ENCODE measurements around the gene MESP2. TPM values are rescaled to one million over a fixed set of nuclear protein-coding genes. Genes with fewer than 3 reads are reported as not detected.

Gene MESP2
- total RNA-seq, 1 experiment from 2014 or later = 0.70 TPM

- no peak for TF ChIP-seq CTCF (IDR thresholded peaks at IDR 0.05; ENCODE audit: insufficient read depth in 1 of 2, low read depth in 1 of 2, low read length in 1 of 2, severe bottlenecking in 1 of 2, unreplicated experiment in 1 of 2)
- CTCF ChIA-PET = no interaction called here
- intact Hi-C loops (cut with micrococcal nuclease; ENCODE audit: unreplicated experiment) = loop anchor here (10.0 kb wide), 1 partner anchor 59 kb away; no protein-coding TSS in a partner anchor
- no TSS peak for BruUV-seq (replicated peaks)
- H3K27me3 Mint-ChIP-seq (ENCODE audit: insufficient read depth, unreplicated experiment) = no peaks in the 10 kb centered on the region
- Histone ChIP-seq H3K27me3 (replicated peaks; ENCODE audit: control insufficient read depth, insufficient read depth, low read length) (no peaks in the 10 kb centered on the region), H3K9me3 (no peaks in the 10 kb centered on the region), H3K4me3 (ENCODE audit: low read depth, low read length) (no peak overlapping the region), H3K4me1 (peaks cover 16% of the 10 kb centered on the region), H3K36me3 (ENCODE audit: control insufficient read depth, insufficient read depth, low read length) (no peaks in the 10 kb centered on the region)
- H3K4me1 Mint-ChIP-seq (ENCODE audit: low read depth, unreplicated experiment) = peaks cover 7% of the 10 kb centered on the region
- H3K9me3 Mint-ChIP-seq (ENCODE audit: unreplicated experiment) = no peaks in the 10 kb centered on the region
- POLR2A ChIA-PET = no interaction called here
- no peak overlapping the region for H3K27ac Mint-ChIP-seq (ENCODE audit: unreplicated experiment)
- H3K36me3 Mint-ChIP-seq (ENCODE audit: insufficient read depth, unreplicated experiment) = no peaks in the 10 kb centered on the region
- no peak overlapping the region for H3K4me3 Mint-ChIP-seq (ENCODE audit: unreplicated experiment)
- no peak for DNase-seq
These were observed 10.4 kb upstream of the MESP2 start for GRCh38 chr15:89765694-89766093.

- H3K4me1 ChIP-seq = peaks cover 6% of the 10 kb centered on the region
- H3K4me1 Mint-ChIP-seq (ENCODE audit: low read depth, unreplicated experiment) = peaks cover 3% of the 10 kb centered on the region
- H3K9me3 ChIP-seq = no peaks in the 10 kb centered on the region
- CTCF ChIA-PET = no interaction called here
- no peaks in the 10 kb centered on the region for H3K9me3 Mint-ChIP-seq (ENCODE audit: unreplicated experiment)
- DNase-seq = no peak
- BruUV-seq (replicated peaks) = no TSS peak
- no peak overlapping the region for H3K27ac Mint-ChIP-seq (ENCODE audit: unreplicated experiment)
- H3K4me3 ChIP-seq (ENCODE audit: low read depth, low read length) = no peak overlapping the region
- TF ChIP-seq CTCF (IDR thresholded peaks at IDR 0.05; ENCODE audit: insufficient read depth in 1 of 2, low read depth in 1 of 2, low read length in 1 of 2, severe bottlenecking in 1 of 2, unreplicated experiment in 1 of 2) = no peak
- intact Hi-C loops (cut with micrococcal nuclease; ENCODE audit: unreplicated experiment) = loop anchor here (10.0 kb wide), 1 partner anchor 58 kb away; no protein-coding TSS in a partner anchor
- H3K4me3 Mint-ChIP-seq (ENCODE audit: unreplicated experiment) = no peak overlapping the region
- no peaks in the 10 kb centered on the region for H3K27me3 Mint-ChIP-seq (ENCODE audit: insufficient read depth, unreplicated experiment)
- POLR2A ChIA-PET = no interaction called here
- no peaks in the 10 kb centered on the region for H3K36me3 ChIP-seq (ENCODE audit: control insufficient read depth, insufficient read depth, low read length)
- H3K27me3 ChIP-seq (replicated peaks; ENCODE audit: control insufficient read depth, insufficient read depth, low read length) = no peaks in the 10 kb centered on the region
- H3K36me3 Mint-ChIP-seq (ENCODE audit: insufficient read depth, unreplicated experiment) = no peaks in the 10 kb centered on the region
These were observed 9.5 kb upstream of the MESP2 start for GRCh38 chr15:89766357-89767311.

GRCh38 chr15:89767411-89767915, 8.7 kb upstream of the MESP2 start:
- BruUV-seq (replicated peaks) = no TSS peak
- Histone ChIP-seq H3K9me3 (no peaks in the 10 kb centered on the region), H3K36me3 (ENCODE audit: control insufficient read depth, insufficient read depth, low read length) (no peaks in the 10 kb centered on the region), H3K4me1 (no peaks in the 10 kb centered on the region), H3K27me3 (replicated peaks; ENCODE audit: control insufficient read depth, insufficient read depth, low read length) (no peaks in the 10 kb centered on the region), H3K4me3 (ENCODE audit: low read depth, low read length) (no peak overlapping the region)
- intact Hi-C loops (cut with micrococcal nuclease; ENCODE audit: unreplicated experiment) = loop anchor here (10.0 kb wide), 1 partner anchor 57 kb away; no protein-coding TSS in a partner anchor
- Mint-ChIP-seq H3K27me3 (ENCODE audit: insufficient read depth, unreplicated experiment) (no peaks in the 10 kb centered on the region), H3K4me3 (ENCODE audit: unreplicated experiment) (no peak overlapping the region), H3K4me1 (ENCODE audit: low read depth, unreplicated experiment) (no peaks in the 10 kb centered on the region), H3K36me3 (ENCODE audit: insufficient read depth, unreplicated experiment) (no peaks in the 10 kb centered on the region), H3K27ac (ENCODE audit: unreplicated experiment) (no peak overlapping the region), H3K9me3 (ENCODE audit: unreplicated experiment) (no peaks in the 10 kb centered on the region)
- CTCF ChIA-PET = no interaction called here
- DNase-seq = no peak
- POLR2A ChIA-PET = no interaction called here
- TF ChIP-seq CTCF (IDR thresholded peaks at IDR 0.05; ENCODE audit: insufficient read depth in 1 of 2, low read depth in 1 of 2, low read length in 1 of 2, severe bottlenecking in 1 of 2, unreplicated experiment in 1 of 2) = no peak

All from Caco-2 (cell line).